A549 (cell line): ENCODE measurements around the gene ANXA6.

Experiments used
- EP300 ChIP-seq, 2 experiments: fragments of >200 bp; sonication (Bioruptor Twin); formaldehyde crosslinking; IDR thresholded peaks; 2 replicates in 1 of 2; 3 replicates in 1 of 2; pipeline ENCODE4 v1.6.1; 2016 to 2017
- JUNB ChIP-seq: fragments of >200 bp; sonication (Bioruptor Twin); formaldehyde crosslinking; IDR thresholded peaks from 2 replicates; pipeline ENCODE4 v1.6.1; 2016
- POLR2A ChIP-seq: IDR thresholded peaks from 2 replicates; pipeline ENCODE4 v1.6.1; 2012; ENCODE audit warnings: mild to moderate bottlenecking, low read length
- REST ChIP-seq: fragments of 200-600 bp; sonication (generic); IDR thresholded peaks from 2 replicates; pipeline ENCODE4 v1.6.1; 2016; ENCODE audit warnings: antibody characterized with exemption, mild to moderate bottlenecking, moderate library complexity
- TF ChIP-seq, protein P1 (sequence below): fragments of 250-450 bp; sonication (Bioruptor Pico); IDR thresholded peaks from 2 replicates; pipeline ENCODE4 v1.5.0; 2021; ENCODE audit warnings: mild to moderate bottlenecking, moderate library complexity, borderline replicate concordance
- TF ChIP-seq, protein P2 (sequence below): fragments of >200 bp; sonication (Bioruptor Twin); formaldehyde crosslinking; IDR thresholded peaks from 3 replicates; pipeline ENCODE4 v1.5.1; 2016

GRCh38 chr5:151196556-151197290 lies 39.1 kb upstream of the ANXA6 start:
- no peak for TF ChIP-seq EP300 (IDR thresholded peaks at IDR 0.05)
- TF ChIP-seq, protein P1, sequence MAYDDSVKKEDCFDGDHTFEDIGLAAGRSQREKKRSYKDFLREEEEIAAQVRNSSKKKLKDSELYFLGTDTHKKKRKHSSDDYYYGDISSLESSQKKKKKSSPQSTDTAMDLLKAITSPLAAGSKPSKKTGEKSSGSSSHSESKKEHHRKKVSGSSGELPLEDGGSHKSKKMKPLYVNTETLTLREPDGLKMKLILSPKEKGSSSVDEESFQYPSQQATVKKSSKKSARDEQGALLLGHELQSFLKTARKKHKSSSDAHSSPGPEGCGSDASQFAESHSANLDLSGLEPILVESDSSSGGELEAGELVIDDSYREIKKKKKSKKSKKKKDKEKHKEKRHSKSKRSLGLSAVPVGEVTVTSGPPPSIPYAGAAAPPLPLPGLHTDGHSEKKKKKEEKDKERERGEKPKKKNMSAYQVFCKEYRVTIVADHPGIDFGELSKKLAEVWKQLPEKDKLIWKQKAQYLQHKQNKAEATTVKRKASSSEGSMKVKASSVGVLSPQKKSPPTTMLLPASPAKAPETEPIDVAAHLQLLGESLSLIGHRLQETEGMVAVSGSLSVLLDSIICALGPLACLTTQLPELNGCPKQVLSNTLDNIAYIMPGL (CRISPR knock-in tag), result no peak
- TF ChIP-seq JUNB, result no peak
- TF ChIP-seq POLR2A, result no peak
- TF ChIP-seq, protein P2, sequence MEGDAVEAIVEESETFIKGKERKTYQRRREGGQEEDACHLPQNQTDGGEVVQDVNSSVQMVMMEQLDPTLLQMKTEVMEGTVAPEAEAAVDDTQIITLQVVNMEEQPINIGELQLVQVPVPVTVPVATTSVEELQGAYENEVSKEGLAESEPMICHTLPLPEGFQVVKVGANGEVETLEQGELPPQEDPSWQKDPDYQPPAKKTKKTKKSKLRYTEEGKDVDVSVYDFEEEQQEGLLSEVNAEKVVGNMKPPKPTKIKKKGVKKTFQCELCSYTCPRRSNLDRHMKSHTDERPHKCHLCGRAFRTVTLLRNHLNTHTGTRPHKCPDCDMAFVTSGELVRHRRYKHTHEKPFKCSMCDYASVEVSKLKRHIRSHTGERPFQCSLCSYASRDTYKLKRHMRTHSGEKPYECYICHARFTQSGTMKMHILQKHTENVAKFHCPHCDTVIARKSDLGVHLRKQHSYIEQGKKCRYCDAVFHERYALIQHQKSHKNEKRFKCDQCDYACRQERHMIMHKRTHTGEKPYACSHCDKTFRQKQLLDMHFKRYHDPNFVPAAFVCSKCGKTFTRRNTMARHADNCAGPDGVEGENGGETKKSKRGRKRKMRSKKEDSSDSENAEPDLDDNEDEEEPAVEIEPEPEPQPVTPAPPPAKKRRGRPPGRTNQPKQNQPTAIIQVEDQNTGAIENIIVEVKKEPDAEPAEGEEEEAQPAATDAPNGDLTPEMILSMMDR, result no peak
- no peak for TF ChIP-seq REST
